NCI-H2029 treated with DMSO at 0.1 percent for 48 hours (cell line): Measurements from ENCODE around the gene ARL11.

ENCODE experiments used
- DNase-seq: peaks from one replicate; lab custom pipeline; 2025; lab: John Stamatoyannopoulos, UW

ARL11 gene

DNA sequence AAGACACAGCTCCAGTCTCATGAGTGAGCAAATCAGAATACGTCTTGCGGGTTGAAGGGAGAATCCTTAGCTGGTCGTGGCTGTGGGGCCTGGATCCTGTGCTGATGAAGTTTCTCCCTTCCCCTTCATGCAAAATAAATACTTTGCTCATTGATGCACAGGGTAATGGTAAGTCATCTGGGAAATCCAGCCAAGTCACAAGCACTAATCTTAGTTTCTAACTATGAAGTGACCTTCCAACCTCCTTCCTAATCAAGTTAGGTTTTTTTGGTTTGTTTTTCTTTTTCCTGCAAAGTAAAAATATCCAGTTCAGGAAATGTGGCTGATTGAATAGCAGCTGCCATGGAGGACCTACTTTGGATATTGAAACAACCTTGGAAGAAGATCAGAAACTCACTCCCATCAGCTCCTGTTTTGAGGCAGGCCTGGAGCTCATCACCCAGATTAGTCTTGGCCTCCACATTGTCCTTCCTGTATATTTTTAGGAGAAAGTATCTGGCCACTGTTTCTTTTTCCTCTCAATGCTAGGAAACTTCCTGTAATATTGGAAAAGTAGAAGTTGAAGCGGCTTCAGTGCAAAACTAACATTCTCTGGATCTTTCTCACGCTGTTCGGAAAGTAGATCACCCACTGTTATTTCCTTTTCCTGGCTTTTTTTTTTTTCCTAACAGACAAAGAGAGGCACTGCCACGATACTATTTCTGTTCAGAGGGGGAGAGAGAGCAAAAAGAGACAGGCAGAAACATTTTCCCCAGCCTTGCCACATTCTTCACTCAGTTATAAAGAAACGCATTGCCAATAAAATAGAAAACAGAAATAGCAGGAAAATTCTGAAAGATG is 12.3 kb upstream of the ARL11 start:
- DNase-seq: no peak

DNA sequence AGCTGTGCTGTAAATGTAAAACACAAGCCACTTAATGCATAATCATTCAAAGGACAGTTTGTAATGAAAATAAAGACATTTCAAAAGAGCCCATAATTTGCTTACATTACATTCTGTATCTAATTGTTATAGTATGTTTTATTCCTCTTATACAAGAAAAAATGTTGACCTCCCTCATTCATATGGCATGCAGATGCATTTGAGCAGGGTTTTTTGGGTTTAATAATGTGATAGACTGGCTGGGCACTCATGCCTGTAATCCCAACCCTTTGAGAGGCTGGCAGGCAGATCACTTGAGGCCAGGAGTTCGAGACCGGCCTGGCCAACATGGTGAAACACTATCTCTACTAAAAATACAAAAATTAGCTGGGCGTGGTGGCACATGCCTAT is 11.6 kb upstream of the ARL11 start:
- DNase-seq: no peak

DNA sequence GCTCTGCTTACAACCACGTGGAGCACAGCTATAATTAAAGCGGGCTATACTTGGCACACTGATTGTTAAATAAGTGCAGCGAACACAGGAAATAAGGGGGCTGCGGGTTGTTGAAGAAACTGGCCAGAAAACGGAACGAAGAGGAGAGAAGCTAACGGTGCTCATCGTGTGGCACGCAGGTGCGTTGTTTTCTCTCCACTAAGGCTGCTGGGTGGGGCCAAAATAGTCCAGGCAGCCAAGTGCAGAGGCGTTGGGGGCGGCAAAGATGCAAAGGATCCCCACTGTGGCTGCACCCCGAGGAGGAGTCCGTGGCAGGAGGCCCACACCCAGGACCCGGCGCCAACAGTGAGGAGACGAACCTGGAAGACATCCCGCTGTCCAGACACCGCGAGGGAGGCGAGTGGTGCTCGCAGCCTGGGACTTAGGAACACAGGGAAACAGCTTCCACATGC is 8.1 kb upstream of the ARL11 start:
- DNase-seq: no peak

DNA sequence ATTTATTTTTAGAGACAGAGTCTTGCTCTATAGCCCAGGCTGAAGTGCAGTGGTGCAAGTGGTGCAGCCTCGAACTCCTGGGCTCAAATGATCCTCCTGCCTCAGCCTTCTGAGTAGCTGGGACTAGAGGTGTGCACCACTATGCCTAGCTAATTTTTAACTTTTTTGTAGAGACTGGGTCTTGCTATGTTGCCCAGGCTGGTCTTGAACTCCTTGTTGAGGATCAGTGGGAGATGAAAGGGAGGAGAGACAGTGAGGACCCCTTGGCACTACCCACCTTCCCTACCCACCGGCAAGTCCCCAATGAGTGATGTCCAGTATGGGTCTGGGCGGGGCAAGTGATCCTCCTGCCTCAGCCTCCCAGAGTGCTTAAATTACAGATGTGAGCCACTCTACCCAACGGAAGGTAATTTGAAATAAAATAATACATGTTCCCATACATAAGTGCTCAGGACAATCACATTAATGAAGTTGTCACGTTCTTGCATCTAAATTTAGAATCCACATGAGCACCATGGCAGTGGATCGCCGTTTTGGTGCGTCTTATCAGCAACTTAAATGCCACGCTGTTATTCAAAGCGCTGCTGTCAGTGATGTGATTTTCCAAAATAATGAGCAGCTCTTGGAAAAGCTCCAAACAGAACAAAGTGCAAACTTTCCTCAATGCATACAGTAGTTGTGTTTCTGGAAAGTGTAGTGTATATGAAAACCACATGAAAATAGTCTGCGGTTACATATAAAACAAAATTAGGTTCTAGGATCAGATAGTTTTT is 5.9 kb upstream of the ARL11 start:
- DNase-seq: no peak

DNA sequence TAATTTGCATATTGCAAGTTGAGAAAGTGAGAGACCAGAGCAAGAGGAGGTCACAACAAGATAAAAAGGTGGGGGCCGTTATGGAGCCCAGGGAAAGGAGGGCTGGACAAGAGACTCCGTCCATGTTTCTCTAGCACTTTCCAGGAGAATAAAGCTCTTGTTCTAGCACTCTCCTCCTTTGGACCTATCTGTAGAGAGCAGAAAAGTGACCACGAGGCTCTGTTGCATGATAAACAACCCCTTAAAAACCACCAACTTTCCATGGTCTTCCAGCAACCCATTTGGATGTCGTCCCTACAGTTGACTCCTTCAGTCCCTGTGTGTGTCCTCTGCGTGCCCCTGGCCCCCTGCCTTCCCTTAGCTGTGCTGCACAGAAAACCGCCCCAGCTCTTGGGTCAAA is 4.1 kb upstream of the ARL11 start:
- DNase-seq: no peak

DNA sequence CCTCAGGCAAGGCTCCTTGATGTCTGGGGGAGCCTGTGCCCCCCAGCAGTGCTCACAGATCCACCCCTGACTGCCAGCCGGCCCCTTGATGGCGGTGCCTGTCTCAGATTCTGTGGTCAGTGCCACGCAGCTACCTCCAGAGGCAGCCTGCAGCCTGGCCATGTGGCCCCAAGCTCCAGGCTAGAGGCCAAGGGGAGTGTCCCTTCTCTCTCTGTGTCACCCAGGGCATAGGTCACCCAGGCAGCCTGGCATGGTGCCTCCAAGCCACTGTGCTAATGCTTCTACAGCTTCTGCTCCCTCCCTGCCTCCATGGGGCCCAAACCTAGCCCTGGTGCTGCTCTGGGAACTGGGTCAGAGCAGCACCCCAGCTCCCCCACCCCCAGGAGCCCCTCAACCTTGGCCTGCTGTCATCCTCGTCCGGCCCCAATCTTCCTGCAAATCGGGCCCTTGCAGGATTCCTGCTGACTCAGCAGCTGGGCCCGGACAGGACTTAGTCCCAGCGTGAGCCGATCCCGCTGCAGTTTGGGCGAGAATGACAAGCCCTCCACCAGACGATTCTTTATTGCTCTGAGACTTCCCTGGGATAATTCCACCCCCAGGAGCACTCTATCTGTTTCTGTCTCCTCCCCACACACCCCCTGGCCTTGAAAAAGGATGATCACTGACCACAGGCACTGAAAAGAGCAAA is 2.8 kb upstream of the ARL11 start:
- no peak for DNase-seq

DNA sequence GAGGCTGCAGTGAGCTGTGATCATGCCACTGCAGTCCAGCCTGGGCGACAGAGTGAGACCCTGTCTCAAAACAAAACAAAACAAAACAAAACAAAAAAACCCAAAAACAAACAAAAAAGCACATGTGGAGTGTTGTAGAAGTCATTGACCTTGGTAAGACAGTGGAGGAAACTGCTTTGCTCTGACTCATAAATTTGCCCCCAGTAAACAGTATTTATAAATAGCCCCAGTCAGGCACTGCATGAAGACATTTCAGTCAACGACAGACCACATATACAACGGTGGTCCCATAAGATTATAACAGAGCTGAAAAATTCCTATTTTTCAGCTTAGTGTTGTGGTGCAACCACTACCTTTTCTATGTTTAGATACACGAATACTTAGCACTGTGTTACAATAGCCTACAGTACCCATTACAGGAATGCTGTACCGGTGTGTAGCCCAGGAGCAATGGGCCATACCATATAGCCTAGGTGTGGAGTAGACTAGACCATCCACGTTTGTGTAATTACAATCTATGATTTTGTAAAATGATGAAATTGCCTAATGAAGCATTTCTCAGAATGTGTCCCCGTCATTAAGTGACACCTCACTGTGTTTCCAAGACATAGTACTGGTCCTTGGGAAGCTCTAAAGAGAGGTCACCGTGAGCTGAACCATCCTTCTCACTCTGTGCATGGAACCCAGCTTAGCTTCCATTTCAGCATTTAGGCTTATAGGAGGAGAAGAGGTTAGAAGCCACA is 1.1 kb downstream of the ARL11 start:
- no peak for DNase-seq

DNA sequence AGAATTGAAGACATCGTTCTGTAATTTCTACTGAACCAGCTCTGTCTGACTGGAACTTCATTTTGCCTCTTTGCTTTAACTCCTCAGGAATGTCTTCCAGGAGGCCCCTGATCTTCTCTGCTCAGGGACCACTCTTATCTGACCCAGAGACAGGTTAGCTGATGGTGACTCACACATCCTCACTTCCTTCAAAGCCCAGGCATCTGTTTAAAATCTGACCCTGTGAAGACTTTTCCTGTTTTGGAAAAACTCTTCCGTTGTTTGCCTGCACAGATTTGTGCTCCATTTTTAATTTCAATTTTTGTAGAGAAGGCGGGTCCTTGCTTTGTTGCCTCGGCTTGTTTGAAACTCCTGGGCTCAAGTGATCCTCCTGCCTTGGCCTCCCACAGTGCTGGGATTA is 1.6 kb downstream of the ARL11 start:
- DNase-seq: no peak

DNA sequence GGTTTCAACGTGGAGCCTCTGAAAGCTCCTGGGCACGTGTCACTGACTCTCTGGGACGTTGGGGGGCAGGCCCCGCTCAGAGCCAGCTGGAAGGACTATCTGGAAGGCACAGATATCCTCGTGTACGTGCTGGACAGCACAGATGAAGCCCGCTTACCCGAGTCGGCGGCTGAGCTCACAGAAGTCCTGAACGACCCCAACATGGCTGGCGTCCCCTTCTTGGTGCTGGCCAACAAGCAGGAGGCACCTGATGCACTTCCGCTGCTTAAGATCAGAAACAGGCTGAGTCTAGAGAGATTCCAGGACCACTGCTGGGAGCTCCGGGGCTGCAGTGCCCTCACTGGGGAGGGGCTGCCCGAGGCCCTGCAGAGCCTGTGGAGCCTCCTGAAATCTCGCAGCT is 2.3 kb downstream of the ARL11 start:
- no peak for DNase-seq

DNA sequence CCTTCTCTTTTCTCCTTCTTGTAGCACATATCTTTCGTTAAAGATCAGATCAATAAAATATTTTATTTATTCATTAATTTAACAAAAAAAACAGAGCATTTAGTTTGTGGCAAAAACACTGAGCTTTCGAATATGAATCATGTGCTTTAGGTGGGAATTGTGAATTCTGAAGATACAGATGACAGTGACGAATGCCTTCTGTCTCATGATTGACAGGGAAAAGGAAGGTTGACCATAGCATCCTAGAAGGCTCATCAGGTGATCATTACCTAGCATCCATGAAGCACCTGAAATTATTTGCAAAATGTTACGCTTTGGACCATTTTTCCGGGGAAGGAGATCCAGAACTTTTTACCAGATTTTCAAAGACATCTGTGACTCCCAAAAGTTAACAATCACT is 3.8 kb downstream of the ARL11 start:
- no peak for DNase-seq

DNA sequence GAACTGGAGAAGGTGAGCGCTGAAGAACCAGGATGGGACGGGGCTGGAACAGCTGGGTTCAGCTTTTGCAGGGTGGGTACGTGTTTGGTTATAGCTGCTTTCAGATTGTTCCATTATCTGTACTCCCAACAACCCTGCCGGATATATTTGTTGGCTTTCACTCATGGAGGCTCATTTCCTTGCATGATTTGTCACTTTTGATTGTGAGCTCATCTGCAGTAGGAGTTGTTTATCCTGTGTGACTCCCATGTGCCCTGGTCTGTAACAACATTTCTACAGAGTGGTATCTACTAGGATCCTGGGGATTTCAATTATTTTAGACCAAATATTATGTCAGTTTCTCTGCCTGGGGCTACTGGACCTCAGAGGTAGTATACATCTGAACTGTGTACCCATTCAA is 5.4 kb downstream of the ARL11 start:
- DNase-seq: no peak

DNA sequence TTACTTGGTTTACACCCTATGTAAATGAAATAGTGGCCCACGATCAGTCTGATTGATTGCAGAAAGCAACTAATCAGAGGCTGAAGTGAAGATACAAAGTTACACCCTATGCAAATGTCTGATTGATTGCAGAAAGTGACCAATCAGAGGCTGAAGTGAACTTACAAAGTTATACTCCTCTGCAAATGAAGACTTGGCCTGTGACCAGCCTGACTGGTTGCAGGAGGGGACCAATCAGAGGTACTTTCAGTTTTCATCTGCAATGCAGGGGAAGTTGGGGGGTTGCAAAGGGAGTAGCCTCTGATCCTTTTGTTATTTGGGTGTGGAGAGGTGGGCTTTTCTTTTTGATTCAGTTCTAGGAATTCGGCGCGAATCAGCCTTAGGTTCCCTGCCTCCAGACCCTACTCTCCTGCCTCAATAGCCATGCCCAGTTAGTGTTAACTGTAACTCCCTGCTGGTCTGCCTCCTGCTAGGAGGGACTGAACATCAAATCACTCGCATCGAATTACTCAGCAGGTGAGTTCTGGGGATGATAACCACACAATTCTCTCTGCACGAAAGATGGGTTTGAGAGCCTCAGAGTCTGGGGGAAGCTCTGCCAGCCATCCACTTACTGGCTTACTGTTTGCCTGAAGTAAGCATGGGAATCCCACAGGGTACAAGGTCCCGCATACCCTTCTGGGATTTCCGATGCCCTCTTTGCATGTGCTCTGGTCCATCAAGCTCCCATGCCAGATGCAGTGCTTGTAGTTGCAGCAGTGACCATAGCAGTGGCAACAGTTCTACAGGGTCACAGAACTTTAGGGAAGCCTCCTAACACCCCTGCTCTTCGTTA is 7.5 kb downstream of the ARL11 start:
- DNase-seq: no peak

DNA sequence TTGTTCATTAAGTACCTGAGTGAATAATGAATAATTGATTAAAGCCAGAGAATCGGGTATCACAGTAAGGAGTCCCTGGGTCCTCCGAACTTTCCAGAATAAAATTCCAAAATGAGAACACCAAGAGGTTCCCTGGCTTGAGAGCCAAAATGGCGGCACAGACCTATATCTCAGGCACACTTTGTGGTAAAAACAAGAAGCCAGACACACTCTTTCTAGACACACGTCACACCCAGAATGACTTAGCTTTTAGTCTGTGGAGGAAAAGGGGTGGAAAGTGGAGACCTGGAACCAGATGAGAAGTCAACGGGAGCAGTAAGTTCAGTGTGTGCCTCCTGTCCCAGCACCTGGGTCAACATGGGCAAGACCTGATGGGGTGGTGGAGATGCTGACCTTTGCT is 8.4 kb downstream of the ARL11 start:
- DNase-seq: no peak

DNA sequence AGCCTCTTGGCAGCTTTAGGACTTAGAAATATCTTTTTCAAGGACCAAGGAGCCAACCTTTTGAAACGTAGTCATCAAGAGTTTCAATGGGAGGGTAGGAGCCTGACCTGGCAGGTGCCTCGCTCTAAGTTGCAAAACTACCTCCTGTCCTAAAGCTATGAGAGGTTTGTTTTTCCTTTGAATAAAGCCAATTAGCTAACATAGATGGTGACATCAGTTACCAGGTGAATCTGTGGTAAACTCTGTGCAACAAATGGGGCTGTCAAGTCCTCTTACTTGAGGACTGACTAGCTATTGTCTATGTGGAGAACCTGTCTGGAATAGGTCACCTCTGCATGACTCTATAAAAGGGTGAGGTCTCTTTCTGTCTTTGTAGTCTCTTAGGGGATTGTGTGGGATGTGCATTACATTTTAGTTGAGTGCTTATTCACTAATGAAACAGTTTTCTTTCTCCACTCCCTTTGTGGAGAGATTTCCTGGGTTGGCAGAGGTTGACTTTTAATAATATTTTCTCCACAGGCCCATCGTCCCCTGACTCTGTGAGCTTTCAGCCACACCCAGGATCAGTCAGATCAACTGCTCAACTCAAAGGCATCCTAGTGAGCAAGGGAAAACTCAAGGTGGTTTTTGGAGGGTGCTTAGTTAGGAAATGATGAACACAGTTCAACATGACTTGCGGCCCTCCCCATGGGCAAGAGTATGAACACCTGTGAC is 9.9 kb downstream of the ARL11 start:
- DNase-seq: no peak

DNA sequence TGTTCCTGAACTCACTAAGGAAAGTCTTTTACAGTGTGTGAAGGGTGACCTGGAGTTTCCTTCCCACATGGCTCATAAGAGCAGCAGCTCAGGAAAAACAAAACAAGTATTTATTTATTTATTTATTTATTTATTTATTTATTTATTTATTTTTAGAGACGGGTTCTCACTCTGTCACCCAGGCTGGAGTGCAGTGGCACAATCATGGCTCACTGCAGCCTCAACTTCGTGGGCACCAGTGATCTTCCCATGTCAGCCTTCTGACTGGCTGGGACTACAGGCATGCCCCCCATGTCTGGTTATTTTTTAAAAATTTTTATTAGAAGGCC is 10.4 kb downstream of the ARL11 start:
- DNase-seq: no peak

DNA sequence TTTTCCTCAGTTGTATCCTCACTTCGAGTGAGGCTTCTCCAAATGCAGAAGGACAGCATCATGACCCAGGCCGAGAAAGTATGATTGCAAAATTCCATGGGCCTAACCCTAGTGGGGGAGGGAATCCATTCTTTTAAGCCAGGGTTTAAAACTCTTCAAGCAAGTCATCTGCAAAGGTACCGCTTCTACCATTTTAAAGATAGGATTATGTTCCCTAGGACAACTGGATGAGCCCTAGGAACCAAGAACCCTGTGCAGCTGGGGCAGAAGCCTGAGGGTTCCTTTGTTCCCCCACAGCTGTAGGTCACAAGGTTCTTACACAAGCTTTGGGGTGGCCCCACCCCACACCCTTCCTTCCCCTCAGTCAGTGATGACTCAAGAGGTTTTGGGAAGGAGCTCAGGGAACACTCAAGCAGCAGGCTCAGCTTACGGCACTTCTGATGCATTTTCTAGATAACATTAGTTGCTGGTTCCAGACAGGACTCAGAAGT is 13.5 kb downstream of the ARL11 start:
- DNase-seq: no peak

DNA sequence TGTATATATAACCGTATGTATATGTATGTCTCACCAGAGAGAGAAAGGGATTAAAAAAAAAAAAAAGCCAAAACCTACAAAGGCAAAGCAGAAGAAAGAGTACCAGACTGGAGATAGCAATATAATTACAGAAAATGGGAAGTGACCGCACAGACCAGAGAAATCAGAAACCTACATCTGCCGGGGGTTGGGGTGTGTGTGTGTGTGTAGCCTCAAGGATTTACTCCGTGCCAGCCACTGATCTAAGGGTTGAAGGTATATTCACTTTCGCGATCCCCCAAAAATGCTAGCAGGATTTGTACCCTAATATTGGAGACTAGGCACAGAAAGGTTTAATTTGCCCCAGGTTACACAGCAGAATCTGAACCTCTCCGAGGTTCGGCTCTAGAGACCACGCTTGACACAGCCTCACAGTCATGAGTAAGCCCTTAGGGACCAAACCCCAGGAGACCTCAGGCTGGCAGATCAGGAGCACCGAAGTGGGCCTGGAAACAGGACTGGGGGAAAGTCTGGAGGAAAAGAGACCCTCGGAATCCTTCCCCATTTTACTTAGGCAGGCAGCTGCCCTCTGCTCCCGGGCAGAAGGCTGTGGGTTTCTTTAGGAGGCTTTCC is 14.8 kb downstream of the ARL11 start:
- DNase-seq: no peak

DNA sequence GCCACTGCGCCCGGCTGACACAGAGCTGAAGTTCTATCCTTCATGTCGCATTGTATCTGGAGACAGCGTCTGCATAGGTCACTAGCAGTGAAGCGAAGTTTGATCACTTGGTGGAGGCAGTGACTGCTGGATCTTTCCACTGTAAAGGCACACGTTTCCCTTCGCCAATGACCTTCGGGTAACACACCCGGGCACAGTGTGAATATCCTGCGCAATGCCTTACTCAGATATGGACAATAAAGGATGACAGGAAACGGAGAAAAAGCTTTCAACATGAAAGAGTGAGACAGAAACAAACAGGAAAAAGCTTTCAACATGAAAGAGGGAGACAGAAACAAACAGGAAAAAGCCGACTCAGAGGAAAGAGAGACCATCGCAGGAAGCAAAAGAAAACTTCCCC is 17.1 kb downstream of the ARL11 start:
- DNase-seq: no peak

DNA sequence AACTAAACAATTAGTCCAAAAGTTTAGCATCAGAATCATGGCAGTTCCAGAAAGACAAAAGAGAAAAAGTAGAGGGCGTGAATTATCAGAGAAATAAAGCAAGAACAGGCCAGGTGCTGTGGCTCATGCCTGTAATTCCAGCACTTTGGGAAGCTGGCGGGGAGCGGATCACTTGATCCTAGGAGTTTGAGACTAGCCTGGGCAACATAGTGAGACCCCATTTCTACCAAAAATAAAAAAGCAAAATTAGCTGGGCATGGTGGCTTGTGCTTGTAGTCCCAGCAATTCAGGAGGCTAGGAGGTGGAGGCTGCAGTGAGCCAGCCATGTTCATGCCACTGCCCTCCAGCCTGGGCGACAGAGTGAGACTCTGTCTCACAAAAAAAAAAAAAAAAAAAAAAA is 18.4 kb downstream of the ARL11 start:
- DNase-seq: no peak
